ENCODE results near the gene GTPBP4. TPM values are rescaled to one million over a fixed set of nuclear protein-coding genes. Genes with fewer than 3 reads are reported as not detected.

GTPBP4 gene
- total RNA-seq, 1 experiment from 2014 or later, result 44.6 TPM

- H3K9me3 ChIP-seq (ENCODE audit: low read length), result no peaks in the 10 kb centered on the region
- no peaks in the 10 kb centered on the region for H3K27me3 ChIP-seq (ENCODE audit: low read length)
- ATAC-seq (no peak), DNase-seq (no peak)
- H3K9me2 ChIP-seq (replicated peaks; ENCODE audit: low read length), result no peaks in the 10 kb centered on the region
- H3K4me2 ChIP-seq (ENCODE audit: low read length), result no peak overlapping the region
- H3K9ac ChIP-seq (ENCODE audit: low read length), result no peak overlapping the region
- H3K4me1 ChIP-seq (ENCODE audit: insufficient read depth, low read length), result no peaks in the 10 kb centered on the region
- H3K36me3 ChIP-seq (ENCODE audit: low read depth, low read length), result peaks cover 48% of the 10 kb centered on the region
- TF ChIP-seq EZH2 (IDR thresholded peaks at IDR 0.05; ENCODE audit: low read length, unreplicated experiment), result no peak
- TF ChIP-seq EZH2phosphoT487 (IDR thresholded peaks at IDR 0.05; ENCODE audit: borderline replicate concordance, low read length), result no peak
- no peak for TF ChIP-seq CTCF (conservative IDR thresholded peaks at IDR 0.05; ENCODE audit: low read depth, low read length)
- intact Hi-C loops (cut with micrococcal nuclease), result no loop called here
- H3K79me2 ChIP-seq (ENCODE audit: low read length), result peaks cover 40% of the 10 kb centered on the region
- no peaks in the 10 kb centered on the region for H3F3A ChIP-seq (ENCODE audit: low read length, unreplicated experiment)
- BruUV-seq (replicated peaks), result no TSS peak
- CTCF ChIA-PET, result no interaction called here
- POLR2A ChIA-PET (ENCODE audit: unreplicated experiment), result no interaction called here
- no peak overlapping the region for H3K27ac ChIP-seq (ENCODE audit: low read length)
- peaks cover 8% of the 10 kb centered on the region for H4K20me1 ChIP-seq (ENCODE audit: low read length)
- H2AFZ ChIP-seq (ENCODE audit: low read length), result no peak overlapping the region
- H3K4me3 ChIP-seq (ENCODE audit: low read length), result no peak overlapping the region
Measured at GRCh38 chr10:996031-996430, 7.8 kb downstream of the GTPBP4 start.

- peaks cover 37% of the 10 kb centered on the region for H3K79me2 ChIP-seq (ENCODE audit: low read length)
- 0 out of 2 replicates have a peak, but pooled peaks cover 4% of the 10 kb centered on the region for H4K20me1 ChIP-seq (ENCODE audit: low read length)
- H3K9ac ChIP-seq (ENCODE audit: low read length), result no peak overlapping the region
- H3K4me1 ChIP-seq (ENCODE audit: insufficient read depth, low read length), result no peaks in the 10 kb centered on the region
- H2AFZ ChIP-seq (ENCODE audit: low read length), result no peak overlapping the region
- CTCF ChIA-PET, result no interaction called here
- H3K9me2 ChIP-seq (replicated peaks; ENCODE audit: low read length), result no peaks in the 10 kb centered on the region
- H3F3A ChIP-seq (ENCODE audit: low read length, unreplicated experiment), result no peaks in the 10 kb centered on the region
- H3K27me3 ChIP-seq (ENCODE audit: low read length), result no peaks in the 10 kb centered on the region
- no TSS peak for BruUV-seq (replicated peaks)
- DNase-seq (no peak), ATAC-seq (no peak)
- H3K4me2 ChIP-seq (ENCODE audit: low read length), result no peak overlapping the region
- TF ChIP-seq CTCF (conservative IDR thresholded peaks at IDR 0.05; ENCODE audit: low read depth, low read length) (no peak), EZH2phosphoT487 (IDR thresholded peaks at IDR 0.05; ENCODE audit: borderline replicate concordance, low read length) (no peak), EZH2 (IDR thresholded peaks at IDR 0.05; ENCODE audit: low read length, unreplicated experiment) (no peak)
- no peak overlapping the region for H3K4me3 ChIP-seq (ENCODE audit: low read length)
- peaks cover 56% of the 10 kb centered on the region for H3K36me3 ChIP-seq (ENCODE audit: low read depth, low read length)
- POLR2A ChIA-PET (ENCODE audit: unreplicated experiment), result no interaction called here
- no peaks in the 10 kb centered on the region for H3K9me3 ChIP-seq (ENCODE audit: low read length)
- H3K27ac ChIP-seq (ENCODE audit: low read length), result no peak overlapping the region
- intact Hi-C loops (cut with micrococcal nuclease), result no loop called here
Measured at GRCh38 chr10:997266-998022, 9.2 kb downstream of the GTPBP4 start.

DNA sequence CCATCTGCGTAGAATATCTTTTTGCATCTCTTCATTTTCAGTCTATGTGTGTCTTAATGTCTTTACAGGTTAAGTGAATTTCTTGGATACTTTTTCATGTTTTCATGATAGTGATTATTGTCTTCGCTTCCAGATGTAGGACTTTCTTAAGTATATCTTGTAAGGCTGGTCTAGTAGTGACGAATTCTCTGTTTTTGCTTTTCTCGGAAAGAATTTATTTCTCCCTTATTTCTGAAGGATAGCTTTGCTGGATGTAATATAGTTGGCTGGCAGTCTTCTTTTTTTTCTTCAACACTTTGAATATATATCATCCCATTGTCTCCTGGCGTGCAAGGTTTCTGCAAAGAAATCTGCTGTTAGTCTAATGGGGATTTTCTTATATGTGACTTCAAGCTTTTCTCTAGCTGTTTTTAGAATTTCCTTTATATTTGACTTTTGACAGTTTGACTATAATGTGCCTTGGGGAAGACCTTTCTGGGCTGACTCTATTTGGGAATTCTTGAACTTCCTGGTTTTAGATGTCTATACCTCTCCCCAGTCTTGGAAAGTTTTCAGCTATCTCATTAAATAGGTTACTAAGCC, 14.3 kb downstream of the GTPBP4 start:
- intact Hi-C loops (cut with micrococcal nuclease), result no loop called here
- H3F3A ChIP-seq (ENCODE audit: low read length, unreplicated experiment), result no peaks in the 10 kb centered on the region
- no peak overlapping the region for H3K9ac ChIP-seq (ENCODE audit: low read length)
- H3K27me3 ChIP-seq (ENCODE audit: low read length), result no peaks in the 10 kb centered on the region
- no peak overlapping the region for H2AFZ ChIP-seq (ENCODE audit: low read length)
- DNase-seq (no peak), ATAC-seq (no peak)
- H3K27ac ChIP-seq (ENCODE audit: low read length), result no peak overlapping the region
- no peaks in the 10 kb centered on the region for H3K9me2 ChIP-seq (replicated peaks; ENCODE audit: low read length)
- no peaks in the 10 kb centered on the region for H3K9me3 ChIP-seq (ENCODE audit: low read length)
- H3K4me2 ChIP-seq (ENCODE audit: low read length), result no peak overlapping the region
- BruUV-seq (replicated peaks), result no TSS peak
- H3K79me2 ChIP-seq (ENCODE audit: low read length), result peaks cover 27% of the 10 kb centered on the region
- 0 out of 2 replicates have a peak, but pooled peaks cover 7% of the 10 kb centered on the region for H4K20me1 ChIP-seq (ENCODE audit: low read length)
- ChIA-PET CTCF (no interaction called here), POLR2A (ENCODE audit: unreplicated experiment) (no interaction called here)
- no peaks in the 10 kb centered on the region for H3K4me1 ChIP-seq (ENCODE audit: insufficient read depth, low read length)
- H3K4me3 ChIP-seq (ENCODE audit: low read length), result no peak overlapping the region
- TF ChIP-seq EZH2 (IDR thresholded peaks at IDR 0.05; ENCODE audit: low read length, unreplicated experiment) (no peak), CTCF (conservative IDR thresholded peaks at IDR 0.05; ENCODE audit: low read depth, low read length) (no peak), EZH2phosphoT487 (IDR thresholded peaks at IDR 0.05; ENCODE audit: borderline replicate concordance, low read length) (no peak)
- peaks cover 47% of the 10 kb centered on the region for H3K36me3 ChIP-seq (ENCODE audit: low read depth, low read length)
